GM10847 (cell line): ENCODE data around the gene COL4A6.

Experiments used
- POLR2A ChIP-seq: IDR thresholded peaks from 2 replicates; pipeline ENCODE4 v1.6.1; 2011; ENCODE audit not compliant: insufficient read length; ENCODE audit errors: extremely low read depth

The COL4A6 gene

DNA sequence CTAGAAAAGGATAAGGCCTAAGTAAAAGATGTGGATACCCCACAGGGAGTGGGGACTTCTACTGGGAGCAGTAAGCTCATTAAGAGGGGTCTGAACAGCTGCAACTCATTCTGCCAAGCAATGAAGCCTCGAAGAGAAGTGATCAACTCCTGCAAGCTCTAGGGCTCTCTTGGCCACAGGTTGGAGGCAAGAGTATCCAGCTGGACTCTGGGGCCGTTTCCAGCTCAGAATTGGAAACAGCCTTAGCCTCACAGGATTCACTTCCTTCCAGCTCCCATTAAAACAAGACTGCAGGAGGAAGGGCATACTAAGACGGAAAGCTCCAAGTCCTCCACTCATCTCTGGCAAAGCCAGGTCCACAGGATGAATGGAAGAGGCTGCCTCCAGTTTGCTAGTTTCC is 220.3 kb downstream of the COL4A6 start:
- no peak for TF ChIP-seq POLR2A

DNA sequence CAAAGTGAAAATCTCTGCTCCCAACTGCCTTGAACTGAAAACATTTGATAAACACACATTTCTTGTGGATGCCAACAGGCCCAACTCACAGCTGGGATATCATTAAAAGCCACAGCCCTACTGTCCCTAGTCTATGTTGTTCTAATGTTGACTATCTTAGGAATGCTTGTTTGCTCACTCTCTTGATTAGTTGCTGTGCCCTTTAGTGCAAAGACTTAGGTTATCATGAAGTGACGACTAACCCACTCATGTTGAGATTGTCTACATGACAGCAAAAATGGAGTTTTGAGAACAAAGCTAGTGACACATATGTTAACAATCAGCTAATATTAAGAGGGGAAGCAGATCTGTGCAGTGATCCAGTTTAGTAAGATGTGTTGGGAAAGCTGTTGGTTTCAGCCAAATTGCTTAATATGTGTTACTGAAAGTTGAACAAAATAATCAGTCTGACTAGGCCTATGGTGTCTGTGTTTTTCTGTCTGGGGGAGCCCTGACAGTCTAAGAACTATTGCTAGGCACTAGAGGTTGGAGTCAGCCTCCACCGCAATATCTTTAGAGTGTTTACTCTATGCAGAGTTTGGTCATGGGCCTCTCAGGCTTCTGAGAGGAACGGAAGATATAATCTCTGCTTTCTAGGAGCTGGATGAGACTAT is 221.2 kb downstream of the COL4A6 start:
- TF ChIP-seq POLR2A: no peak

DNA sequence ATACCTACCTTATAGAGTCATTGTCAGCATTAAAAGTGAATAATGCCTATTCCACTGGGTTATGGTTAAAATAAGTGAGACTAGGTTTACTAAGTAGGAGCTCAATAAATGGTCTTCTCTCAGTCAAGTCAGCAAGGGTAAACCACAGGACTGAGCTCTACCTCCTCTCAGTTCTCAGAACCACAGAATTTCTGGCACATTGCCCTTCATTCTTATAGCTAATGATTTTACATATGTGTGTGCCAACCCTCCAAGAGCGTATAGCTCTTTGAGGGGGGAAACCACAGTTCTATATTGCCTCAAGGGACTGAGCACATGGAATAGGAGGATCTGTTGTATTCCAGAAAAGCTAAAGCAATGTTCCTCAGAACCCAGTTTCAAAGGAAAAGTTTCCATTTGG is 221.8 kb downstream of the COL4A6 start:
- no peak for TF ChIP-seq POLR2A

DNA sequence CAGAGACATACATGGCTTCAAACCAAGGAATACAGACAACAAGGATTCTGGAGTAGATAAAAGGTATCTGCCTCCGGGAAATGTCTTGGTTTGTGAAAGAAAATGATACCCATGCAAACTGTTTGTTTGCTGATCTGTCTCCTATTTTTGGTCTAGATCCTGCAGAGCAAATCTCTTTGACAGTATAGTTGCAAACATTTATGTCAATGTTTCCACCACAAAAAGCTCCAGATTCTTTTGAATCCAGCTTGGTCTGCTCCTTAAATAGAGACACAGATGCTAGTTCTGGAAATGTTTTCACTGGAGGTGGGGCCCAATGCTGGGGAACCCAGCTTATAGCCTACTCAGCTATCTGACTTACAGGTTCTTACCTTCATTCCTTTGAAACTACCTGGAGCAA is 226.9 kb downstream of the COL4A6 start:
- TF ChIP-seq POLR2A: no peak

DNA sequence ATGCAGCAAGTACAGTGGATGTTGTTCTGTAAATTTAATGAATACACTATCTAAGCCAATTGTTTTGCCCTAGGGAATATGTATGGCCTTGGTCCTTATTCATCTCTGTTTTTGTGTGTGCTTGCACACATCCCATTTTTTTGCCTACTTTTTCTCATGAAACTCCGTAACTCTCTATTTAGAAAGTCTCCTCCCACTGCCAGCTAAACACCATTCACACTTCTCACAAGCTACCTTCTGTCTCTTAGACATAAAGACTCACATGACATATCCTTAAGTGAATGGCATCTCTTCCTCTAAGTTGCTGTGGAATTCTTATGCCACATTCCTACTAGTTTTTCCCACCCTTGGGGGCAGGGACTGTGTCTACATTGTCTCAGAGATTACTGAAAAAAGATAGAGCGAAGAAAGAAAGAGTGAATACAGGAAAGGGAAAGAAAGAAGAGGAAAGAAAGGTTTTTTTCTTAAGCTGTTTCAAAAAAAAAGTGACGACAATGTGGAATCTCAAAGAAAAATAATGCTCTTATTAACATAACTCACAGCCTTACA is 229.1 kb downstream of the COL4A6 start:
- TF ChIP-seq POLR2A: no peak

DNA sequence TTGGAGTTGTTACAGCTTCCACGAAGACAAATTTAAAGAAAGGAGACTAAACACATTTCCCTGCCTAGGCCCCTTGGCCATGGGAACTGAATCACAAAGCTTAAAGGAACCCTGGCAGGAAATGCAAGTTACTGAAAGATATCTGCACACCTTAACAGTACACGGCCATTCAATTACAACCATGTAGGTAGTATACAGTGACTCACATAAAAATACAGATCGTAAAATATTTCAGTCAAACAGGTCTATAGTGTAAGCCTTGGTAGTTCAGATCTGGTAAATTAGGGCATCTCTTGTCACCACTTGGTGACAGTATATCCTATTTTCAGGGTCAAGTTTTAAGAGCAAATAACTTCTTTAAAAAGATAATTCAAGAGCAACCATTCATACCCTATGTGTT is 234.7 kb downstream of the COL4A6 start:
- TF ChIP-seq POLR2A: no peak

DNA sequence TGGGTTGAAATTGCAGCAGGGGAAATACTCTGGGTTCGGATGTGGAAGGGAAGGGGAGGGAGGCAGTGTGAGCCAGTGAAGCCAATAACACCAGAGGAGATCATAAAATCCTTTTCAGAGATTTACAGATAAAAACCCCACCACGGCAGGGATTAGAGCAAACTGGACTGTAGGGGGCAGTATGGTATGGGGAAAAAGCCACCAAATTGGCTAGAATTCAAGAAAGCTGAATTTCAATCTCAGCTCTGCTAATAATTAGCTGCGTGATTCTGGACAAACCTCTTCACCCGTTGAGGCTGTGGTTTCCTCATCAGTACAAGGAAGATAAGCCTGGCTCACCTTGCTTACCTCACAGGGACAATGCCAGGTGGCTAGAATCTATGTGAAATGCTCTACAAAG is 238.5 kb downstream of the COL4A6 start:
- no peak for TF ChIP-seq POLR2A

DNA sequence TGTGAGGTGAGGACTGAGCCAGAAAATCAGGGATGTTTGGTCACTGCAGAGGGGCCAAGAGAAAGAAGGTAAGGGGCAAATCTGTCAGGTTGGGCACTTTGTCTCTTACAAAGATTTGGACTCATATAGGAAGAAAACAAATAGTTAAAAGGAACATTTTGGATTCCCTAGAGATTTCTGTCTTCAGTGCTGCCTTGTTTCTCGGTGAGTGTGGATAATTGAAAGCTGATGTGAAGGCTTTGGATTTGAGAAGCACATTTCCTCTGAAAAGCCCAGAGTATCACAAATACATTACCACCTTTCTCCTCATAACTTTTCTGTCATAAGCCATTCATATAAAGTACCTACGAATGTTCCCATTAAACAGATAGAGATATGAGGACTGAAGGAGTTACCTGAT is 239.2 kb downstream of the COL4A6 start:
- TF ChIP-seq POLR2A: no peak

DNA sequence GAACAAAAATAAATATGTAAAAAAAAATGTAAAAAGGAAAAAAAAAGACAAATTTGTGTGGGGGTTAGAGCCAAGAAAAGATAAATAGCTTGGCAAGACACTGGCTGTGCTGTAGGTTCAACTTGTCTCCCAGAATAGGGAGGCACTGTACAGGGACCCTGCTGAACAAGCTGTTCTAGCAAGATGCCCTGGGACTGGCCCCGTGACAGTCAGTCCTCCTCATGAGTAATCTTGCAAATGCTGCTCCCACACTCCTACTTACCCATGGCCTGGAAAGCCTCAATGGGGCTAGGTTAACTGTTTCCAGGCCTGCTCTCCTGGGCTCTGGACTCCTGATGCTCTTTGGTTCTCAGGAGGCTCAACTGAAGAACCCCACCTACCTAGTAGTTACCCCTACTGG is 239.8 kb downstream of the COL4A6 start:
- TF ChIP-seq POLR2A: no peak

DNA sequence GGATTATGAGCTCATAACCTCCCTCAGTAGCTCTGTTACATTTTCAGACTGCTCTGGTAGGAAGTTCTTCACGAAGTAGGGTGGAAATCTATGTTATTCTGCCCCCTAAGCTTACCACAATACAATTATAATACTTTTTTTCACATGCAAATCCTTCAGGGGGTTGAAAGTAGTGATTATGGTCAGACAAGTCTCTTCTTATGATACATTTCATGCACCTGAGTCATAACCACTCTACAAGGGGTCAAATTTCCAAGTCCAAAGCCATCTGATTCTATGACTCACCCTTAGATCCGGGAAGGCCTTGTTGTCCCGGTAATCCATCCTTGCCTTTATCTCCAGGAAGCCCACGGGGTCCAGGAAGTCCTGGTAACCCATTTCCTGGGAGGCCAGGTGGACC is 251.4 kb downstream of the COL4A6 start:
- TF ChIP-seq POLR2A: no peak

DNA sequence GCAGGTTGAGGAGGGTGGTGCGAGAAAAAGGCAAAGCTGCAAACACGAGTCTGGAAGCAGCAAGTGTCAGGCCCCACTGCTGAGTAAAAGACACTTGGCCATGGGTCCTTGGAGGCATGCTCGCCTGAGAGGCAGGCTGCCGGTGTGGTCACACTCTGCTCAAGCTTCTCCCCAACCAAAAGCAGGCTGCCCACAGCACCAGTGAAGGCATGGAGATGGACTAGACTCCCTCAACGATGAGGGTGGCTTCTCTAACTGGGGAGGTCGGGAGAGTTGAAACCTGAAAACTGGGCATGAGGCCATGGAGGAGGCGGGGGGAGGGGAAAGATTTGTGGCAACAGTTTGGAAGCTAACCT is 260.1 kb downstream of the COL4A6 start:
- TF ChIP-seq POLR2A: no peak

DNA sequence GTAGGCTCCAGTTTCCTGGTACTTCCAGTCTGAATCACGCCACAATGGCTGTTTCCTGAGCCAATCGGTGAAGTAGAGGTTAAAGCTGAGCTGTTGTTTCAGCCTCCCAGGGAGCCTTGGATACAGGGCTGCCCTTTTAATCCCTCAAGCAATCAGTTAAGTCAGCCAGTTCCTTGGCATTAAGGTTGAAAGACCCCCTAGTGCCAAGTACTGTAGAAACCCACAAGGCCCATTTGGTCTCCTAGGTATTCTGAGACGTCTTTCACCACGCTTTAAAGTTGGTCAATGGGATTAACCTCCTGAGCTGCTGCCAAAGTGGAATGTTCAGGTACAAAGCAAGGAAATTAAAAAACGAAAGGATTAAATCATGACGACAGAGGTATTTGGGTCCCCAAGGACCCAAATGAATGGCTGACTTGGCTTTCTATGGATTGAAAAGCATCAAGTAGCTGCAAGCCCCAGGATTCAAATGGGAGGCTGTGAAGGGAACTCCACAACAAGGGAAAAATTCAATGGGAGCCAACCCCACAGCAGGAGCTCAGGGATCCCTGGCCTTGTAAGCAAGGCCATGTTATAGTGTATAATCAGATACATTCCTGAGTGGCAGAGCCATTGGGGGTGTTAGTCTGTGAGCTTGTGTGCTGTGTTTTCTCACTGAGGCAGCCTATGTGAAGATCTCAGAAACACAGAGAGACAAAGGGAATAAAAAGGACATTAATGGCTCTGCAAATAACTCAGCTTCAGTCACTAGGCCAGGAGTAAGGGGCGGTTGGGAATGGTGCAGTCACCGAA is 260.7 kb downstream of the COL4A6 start:
- no peak for TF ChIP-seq POLR2A

DNA sequence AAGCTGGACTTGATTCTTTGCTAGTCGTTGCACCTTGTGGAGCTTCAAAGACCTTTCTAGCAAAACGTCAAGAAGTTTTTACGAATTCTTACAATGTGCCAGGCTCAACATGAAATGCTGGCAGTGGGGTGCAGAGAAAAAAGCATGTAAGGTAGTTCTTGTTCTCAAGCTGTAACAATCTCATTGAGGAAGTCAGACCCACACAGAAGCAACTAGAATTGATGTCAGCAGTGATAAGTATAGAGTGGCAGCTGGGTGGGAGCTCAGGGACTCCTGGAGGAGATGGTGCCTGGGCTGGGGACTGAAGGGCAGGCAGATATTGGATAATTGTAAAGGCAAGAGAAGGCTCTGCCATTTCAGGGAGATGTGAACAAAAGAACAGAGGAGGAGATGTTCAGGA is 264.3 kb downstream of the COL4A6 start:
- TF ChIP-seq POLR2A: no peak

DNA sequence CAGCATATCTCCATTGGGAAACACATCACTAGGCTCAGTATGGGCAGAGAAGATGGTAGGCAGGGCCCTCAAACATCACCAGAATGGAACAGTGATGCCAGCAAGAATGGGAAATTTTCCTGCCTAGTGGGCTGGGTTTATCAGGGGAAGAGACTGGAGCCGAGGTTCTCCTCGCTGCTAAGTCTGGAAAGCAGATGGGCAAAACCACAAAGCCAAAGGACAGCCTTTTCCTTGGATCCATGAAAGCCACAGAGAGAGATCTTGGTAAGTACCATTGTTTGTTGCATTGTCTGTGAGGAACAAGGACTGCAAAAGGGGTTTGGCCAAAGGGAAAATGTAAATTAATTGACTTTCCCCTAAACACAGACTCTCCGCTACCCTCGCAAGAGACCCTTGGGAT is 266.6 kb downstream of the COL4A6 start:
- TF ChIP-seq POLR2A: no peak

DNA sequence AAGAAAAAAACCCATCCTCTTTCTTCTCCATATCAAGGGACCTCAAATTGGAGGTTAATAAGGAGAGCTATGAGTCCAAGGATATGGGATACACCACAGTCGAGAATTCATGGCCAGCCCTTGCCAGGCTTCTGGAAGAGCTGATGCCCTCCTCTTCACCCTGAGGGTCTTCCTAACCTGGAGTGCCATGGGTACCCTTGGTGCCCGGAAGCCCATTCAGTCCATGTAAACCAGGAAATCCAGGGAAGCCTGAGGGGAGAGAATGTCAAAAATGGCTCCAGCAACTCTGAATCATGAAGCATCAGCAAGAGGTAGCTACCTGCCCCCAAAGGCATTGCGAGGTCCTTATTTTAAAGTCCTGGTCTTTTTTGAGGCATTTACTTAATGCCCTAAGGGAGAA is 268.5 kb downstream of the COL4A6 start:
- no peak for TF ChIP-seq POLR2A

DNA sequence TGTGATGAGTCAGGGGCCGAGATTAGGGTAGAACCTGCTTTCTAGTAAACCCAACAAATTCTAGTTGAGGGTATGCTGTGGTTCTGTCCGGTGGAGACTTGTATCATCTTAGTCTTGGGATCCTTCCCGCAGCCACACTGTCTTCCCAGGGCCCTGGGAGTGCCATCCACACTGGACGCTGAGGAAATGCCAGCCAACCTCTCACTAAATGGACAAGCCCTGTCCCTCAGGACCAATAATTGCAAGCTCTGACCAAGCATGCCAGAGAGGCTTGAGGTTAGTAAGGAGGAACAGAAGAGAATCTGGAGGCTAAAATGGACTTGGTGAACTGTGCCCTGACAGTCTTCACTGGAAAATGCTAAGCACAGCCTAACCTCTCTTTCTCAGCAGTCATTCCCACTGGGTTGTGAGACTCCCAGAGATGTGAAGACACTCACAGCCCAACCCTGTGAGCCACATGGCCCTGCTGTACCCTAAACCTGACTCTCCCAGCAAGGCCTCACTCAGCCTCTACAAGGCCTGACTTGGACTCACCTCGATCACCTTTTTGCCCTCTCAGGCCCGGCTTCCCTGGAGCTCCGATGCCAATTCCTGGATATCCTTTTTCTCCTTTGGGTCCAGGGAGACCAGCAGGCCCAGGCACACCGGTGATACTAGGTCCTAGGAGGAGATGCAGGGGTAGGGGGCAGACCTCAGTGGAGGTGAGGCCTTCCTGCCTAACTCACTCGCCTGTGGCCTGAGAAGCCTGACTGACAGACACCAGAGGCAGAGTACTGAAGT is 269.1 kb downstream of the COL4A6 start:
- TF ChIP-seq POLR2A: no peak
